DMS114 treated with DMSO at 0.1 percent for 48 hours (cell line): ENCODE measurements around the gene SARDH.

Source experiments
- DNase-seq: peaks from one replicate; lab custom pipeline; 2025; ENCODE audit not compliant: unreplicated experiment; lab: John Stamatoyannopoulos, UW

The SARDH gene

GRCh38 chr9:133737774-133738639 is at the start of gene SARDH:
TSS of gene SARDH (minus strand) at chr9:133738352. CDS start at chr9:133734173, 4,179 bp downstream.
- no peak for DNase-seq

- no peak for DNase-seq
These were observed 49.5 kb upstream of the SARDH start for GRCh38 chr9:133787754-133788025.

GRCh38 chr9:133786907-133787753 is 49.0 kb upstream of the SARDH start:
- no peak for DNase-seq

- no peak for DNase-seq
These were observed 48.2 kb upstream of the SARDH start for GRCh38 chr9:133786371-133786753.

- no peak for DNase-seq
These were observed 47.7 kb upstream of the SARDH start for GRCh38 chr9:133785753-133786370.

- no peak for DNase-seq
These were observed 46.8 kb upstream of the SARDH start for GRCh38 chr9:133784731-133785561.

GRCh38 chr9:133783331-133783731 is 45.2 kb upstream of the SARDH start:
- no peak for DNase-seq

GRCh38 chr9:133782157-133783130 is 44.3 kb upstream of the SARDH start:
- peak; percentile 23 for DNase-seq

GRCh38 chr9:133781828-133782135 is 43.6 kb upstream of the SARDH start:
- DNase-seq = no peak

GRCh38 chr9:133780962-133781827 is 43.0 kb upstream of the SARDH start:
- no peak for DNase-seq

GRCh38 chr9:133780404-133780945 is 42.3 kb upstream of the SARDH start:
- DNase-seq = no peak

GRCh38 chr9:133779516-133780403 is 41.6 kb upstream of the SARDH start:
- DNase-seq = no peak

GRCh38 chr9:133779081-133779480 is 40.9 kb upstream of the SARDH start:
- DNase-seq = no peak

- DNase-seq = no peak
These were observed 40.3 kb upstream of the SARDH start for GRCh38 chr9:133778336-133779013.

GRCh38 chr9:133777871-133778270 is 39.7 kb upstream of the SARDH start:
- no peak for DNase-seq

- DNase-seq = no peak
These were observed 39.1 kb upstream of the SARDH start for GRCh38 chr9:133777068-133777791.
